ENCODE measurements around the gene GAS7. TPM values are rescaled to one million over a fixed set of nuclear protein-coding genes. Genes with fewer than 3 reads are reported as not detected.
A peak's percentile ranks its signal among the peaks of the same experiment; 100 is the strongest.

Gene GAS7
- total RNA-seq, 1 donor from 2014 or later = 8.5 TPM

GRCh38 chr17:9899280-9900043 lies 298.9 kb downstream of the GAS7 start:
- no peaks in the 10 kb centered on the region for H3K79me2 ChIP-seq (ENCODE audit: insufficient read depth, low read length)
- FAIRE-seq (no peak), DNase-seq (ENCODE audit: low read depth) (no peak)
- H3K9ac ChIP-seq (ENCODE audit: low read length) = no peak overlapping the region
- H3K27ac ChIP-seq (ENCODE audit: low read depth, low read length) = no peak overlapping the region
- peaks cover 14% of the 10 kb centered on the region for H3K4me1 ChIP-seq (ENCODE audit: insufficient read depth, low read length)
- peaks cover 14% of the 10 kb centered on the region for H3K4me1 Mint-ChIP-seq (ENCODE audit: low read depth, unreplicated experiment)
- no peaks in the 10 kb centered on the region for H3K9me3 ChIP-seq (ENCODE audit: insufficient read depth, low read depth, low read length)
- H3K4me2 ChIP-seq (ENCODE audit: low read length) = no peak overlapping the region
- no peaks in the 10 kb centered on the region for H3K36me3 ChIP-seq (ENCODE audit: insufficient read depth, low read length)
- H3K27ac Mint-ChIP-seq (ENCODE audit: unreplicated experiment) = no peak overlapping the region
- no peaks in the 10 kb centered on the region for H3K36me3 Mint-ChIP-seq (ENCODE audit: low read depth, unreplicated experiment)
- no peaks in the 10 kb centered on the region for H4K20me1 ChIP-seq (ENCODE audit: insufficient read depth, low read length)
- peaks cover 6% of the 10 kb centered on the region for H3K9me3 Mint-ChIP-seq (ENCODE audit: unreplicated experiment)
- no peak overlapping the region for H2AFZ ChIP-seq (ENCODE audit: low read depth, low read length)
- peak overlapping the region; percentile 22 for H3K4me3 Mint-ChIP-seq (ENCODE audit: unreplicated experiment)
- TF ChIP-seq CTCF (IDR thresholded peaks at IDR 0.05; ENCODE audit: insufficient read depth, low read depth, low read length) = no peak
- peaks cover 23% of the 10 kb centered on the region for H3K27me3 Mint-ChIP-seq (ENCODE audit: low read depth, unreplicated experiment)
- no peaks in the 10 kb centered on the region for H3K27me3 ChIP-seq (ENCODE audit: insufficient read depth, low read length)
- H3K4me3 ChIP-seq (ENCODE audit: insufficient read depth, low read depth, low read length) = no peak overlapping the region

GRCh38 chr17:9898812-9899211 lies 299.6 kb downstream of the GAS7 start:
- peaks cover 14% of the 10 kb centered on the region for H3K4me1 ChIP-seq (ENCODE audit: insufficient read depth, low read length)
- no peaks in the 10 kb centered on the region for H3K27me3 ChIP-seq (ENCODE audit: insufficient read depth, low read length)
- no peak for DNase-seq (ENCODE audit: low read depth)
- no peaks in the 10 kb centered on the region for H3K36me3 Mint-ChIP-seq (ENCODE audit: low read depth, unreplicated experiment)
- H3K27ac ChIP-seq (ENCODE audit: low read depth, low read length) = no peak overlapping the region
- H3K9me3 ChIP-seq (ENCODE audit: insufficient read depth, low read depth, low read length) = no peaks in the 10 kb centered on the region
- no peak overlapping the region for H3K9ac ChIP-seq (ENCODE audit: low read length)
- H3K27me3 Mint-ChIP-seq (ENCODE audit: low read depth, unreplicated experiment) = peaks cover 27% of the 10 kb centered on the region
- peaks cover 14% of the 10 kb centered on the region for H3K4me1 Mint-ChIP-seq (ENCODE audit: low read depth, unreplicated experiment)
- H3K4me3 Mint-ChIP-seq (ENCODE audit: unreplicated experiment) = no peak overlapping the region
- H3K36me3 ChIP-seq (ENCODE audit: insufficient read depth, low read length) = no peaks in the 10 kb centered on the region
- no peaks in the 10 kb centered on the region for H3K79me2 ChIP-seq (ENCODE audit: insufficient read depth, low read length)
- TF ChIP-seq EZH2 (IDR thresholded peaks at IDR 0.05; ENCODE audit: insufficient read depth, low read length) (no peak), CTCF (IDR thresholded peaks at IDR 0.05; ENCODE audit: insufficient read depth, low read depth, low read length) (no peak)
- peaks cover 3% of the 10 kb centered on the region for H3K9me3 Mint-ChIP-seq (ENCODE audit: unreplicated experiment)
- no peak overlapping the region for H3K4me2 ChIP-seq (ENCODE audit: low read length)
- no peak overlapping the region for H2AFZ ChIP-seq (ENCODE audit: low read depth, low read length)
- no peak overlapping the region for H3K27ac Mint-ChIP-seq (ENCODE audit: unreplicated experiment)
- no peak overlapping the region for H3K4me3 ChIP-seq (ENCODE audit: insufficient read depth, low read depth, low read length)
- FAIRE-seq = no peak
- H4K20me1 ChIP-seq (ENCODE audit: insufficient read depth, low read length) = no peaks in the 10 kb centered on the region

GRCh38 chr17:9897372-9897968 lies 300.9 kb downstream of the GAS7 start:
- Mint-ChIP-seq H3K27me3 (ENCODE audit: low read depth, unreplicated experiment) (peaks cover 24% of the 10 kb centered on the region), H3K36me3 (ENCODE audit: low read depth, unreplicated experiment) (no peaks in the 10 kb centered on the region), H3K4me1 (ENCODE audit: low read depth, unreplicated experiment) (peaks cover 14% of the 10 kb centered on the region), H3K27ac (ENCODE audit: unreplicated experiment) (no peak overlapping the region), H3K9me3 (ENCODE audit: unreplicated experiment) (peaks cover 3% of the 10 kb centered on the region), H3K4me3 (ENCODE audit: unreplicated experiment) (no peak overlapping the region)
- Histone ChIP-seq H3K9ac (ENCODE audit: low read length) (no peak overlapping the region), H4K20me1 (ENCODE audit: insufficient read depth, low read length) (no peaks in the 10 kb centered on the region), H3K27ac (ENCODE audit: low read depth, low read length) (no peak overlapping the region), H3K27me3 (ENCODE audit: insufficient read depth, low read length) (no peaks in the 10 kb centered on the region), H3K4me1 (ENCODE audit: insufficient read depth, low read length) (peaks cover 14% of the 10 kb centered on the region), H3K4me3 (ENCODE audit: insufficient read depth, low read depth, low read length) (no peak overlapping the region), H3K36me3 (ENCODE audit: insufficient read depth, low read length) (no peaks in the 10 kb centered on the region), H3K4me2 (ENCODE audit: low read length) (no peak overlapping the region), H2AFZ (ENCODE audit: low read depth, low read length) (no peak overlapping the region), H3K9me3 (ENCODE audit: insufficient read depth, low read depth, low read length) (no peaks in the 10 kb centered on the region), H3K79me2 (ENCODE audit: insufficient read depth, low read length) (no peaks in the 10 kb centered on the region)
- FAIRE-seq (no peak), DNase-seq (ENCODE audit: low read depth) (no peak)
- TF ChIP-seq EZH2 (IDR thresholded peaks at IDR 0.05; ENCODE audit: insufficient read depth, low read length) (no peak), CTCF (IDR thresholded peaks at IDR 0.05; ENCODE audit: insufficient read depth, low read depth, low read length) (no peak)
